Measurements from ENCODE around the gene OR2J2.

GRCh38 chr6:29201966-29202365, 31.3 kb downstream of the OR2J2 start:
- TF ChIP-seq ZNF350 (tag by site-specific recombination; IDR thresholded peaks at IDR 0.05) (no peak), INSM2 (tag by site-specific recombination; IDR thresholded peaks at IDR 0.05) (no peak)
